ENCODE data around the gene RCAN1.

RCAN1 gene

DNA sequence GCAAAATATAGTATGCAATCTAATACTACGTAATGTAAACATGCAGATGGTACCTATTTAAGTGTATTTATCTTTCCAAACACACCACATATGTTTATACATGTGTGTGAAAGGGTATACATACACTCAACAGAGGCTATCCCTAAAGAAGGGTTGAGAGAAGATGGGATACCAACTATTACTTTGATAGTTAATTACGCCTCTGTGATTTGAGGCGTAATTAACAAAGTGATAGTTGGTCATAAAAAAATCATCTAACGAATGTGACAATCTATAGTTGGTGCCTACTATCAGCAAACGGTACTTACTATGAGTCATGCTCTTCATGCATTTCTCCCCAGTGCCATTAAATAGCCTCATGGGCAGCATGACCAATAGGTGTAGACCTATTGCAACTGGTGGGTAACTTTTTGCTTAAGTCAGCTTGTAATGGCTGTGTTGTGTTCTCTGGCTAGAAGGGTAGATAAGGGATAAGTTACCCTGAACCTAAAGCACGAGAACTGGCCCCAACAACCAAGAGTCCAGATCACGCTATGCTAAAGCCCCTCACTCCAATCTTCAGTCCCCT is 15.3 kb downstream of the RCAN1 start:
- no peak for DNase-seq (ENCODE audit: low read depth in 2 of 2)

DNA sequence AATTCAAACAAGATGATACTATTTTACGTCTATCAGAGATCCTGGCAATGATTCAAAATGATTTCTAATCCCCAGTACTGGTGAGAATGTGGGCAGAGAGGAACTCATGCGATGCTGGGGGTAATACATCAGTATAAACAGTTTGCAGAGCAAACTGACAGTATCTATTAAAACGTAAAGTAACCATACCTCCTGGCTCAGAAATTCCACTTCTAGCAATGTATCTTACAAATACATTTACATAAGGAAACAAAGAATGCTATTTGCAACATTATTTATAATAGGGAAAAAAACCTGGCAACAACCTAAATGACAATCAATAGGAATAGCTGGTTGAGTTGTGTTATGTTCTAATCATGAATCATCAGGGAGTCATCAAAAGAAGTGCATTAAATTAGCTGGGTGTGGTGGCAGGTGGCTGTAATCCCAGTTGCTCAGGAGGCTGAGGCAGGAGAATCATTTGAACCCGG is 15.9 kb downstream of the RCAN1 start:
- peak; percentile 37 to 39 for DNase-seq (ENCODE audit: low read depth in 2 of 2)

- no peak for DNase-seq (ENCODE audit: low read depth in 2 of 2)
Observed at GRCh38 chr21:34597406-34597805, 17.5 kb downstream of the RCAN1 start.

DNA sequence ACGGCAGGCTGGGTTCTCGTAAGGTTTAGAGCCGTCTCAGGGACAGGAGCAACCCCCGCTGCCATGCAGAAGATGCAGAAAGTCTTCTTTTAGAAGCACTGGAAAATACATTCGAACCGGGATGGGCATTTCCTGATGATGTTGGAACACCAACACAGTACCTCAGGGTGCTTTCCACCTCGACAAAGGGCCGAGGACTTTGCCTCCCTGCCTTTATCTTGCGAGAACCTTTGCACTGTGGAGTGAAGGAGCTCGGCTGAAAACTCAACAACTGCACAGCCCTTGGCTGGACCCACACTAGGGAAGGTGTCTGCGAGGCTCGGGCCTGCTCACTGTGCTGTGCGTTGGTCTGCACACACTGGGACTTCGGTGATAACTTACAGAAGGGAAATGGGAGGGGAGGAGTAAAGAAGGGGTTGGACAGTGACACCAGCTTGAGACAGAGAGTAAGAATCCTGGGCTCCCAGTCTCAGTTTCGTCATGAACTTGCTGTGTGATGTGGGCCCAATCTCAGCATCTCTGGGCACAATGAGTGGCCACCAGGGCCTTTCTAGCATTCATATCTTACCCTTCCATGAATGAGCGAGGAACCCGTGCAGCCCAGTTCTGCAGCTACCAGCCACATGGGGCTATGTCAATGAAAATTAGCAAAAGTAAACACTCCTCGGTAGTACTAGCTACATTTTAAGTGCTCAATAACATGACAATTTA is 18.2 kb downstream of the RCAN1 start:
- DNase-seq (ENCODE audit: low read depth in 2 of 2), result no peak

DNA sequence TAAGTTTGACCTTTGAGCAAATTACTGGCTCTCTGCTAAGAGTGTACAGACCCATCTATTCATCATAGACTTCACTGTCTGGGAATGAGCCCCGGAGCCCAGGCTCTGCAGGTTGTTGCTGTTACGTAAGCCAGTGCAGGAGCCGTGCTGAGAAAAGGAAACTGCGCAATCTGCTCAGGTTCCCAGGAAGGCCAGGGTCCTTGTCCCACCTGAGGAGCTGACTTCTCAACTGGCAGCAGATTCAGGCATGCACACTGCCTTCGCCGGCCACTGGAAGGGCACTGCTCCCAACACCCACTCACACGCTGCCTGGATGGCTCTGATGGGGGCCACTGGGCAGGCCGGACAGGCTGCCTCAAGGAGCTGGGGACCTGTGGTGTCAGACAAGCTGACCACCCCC is 19.5 kb downstream of the RCAN1 start:
- DNase-seq (ENCODE audit: low read depth in 2 of 2), result no peak

- DNase-seq (ENCODE audit: low read depth in 2 of 2), result no peak
Observed at GRCh38 chr21:34594566-34595234, 20.2 kb downstream of the RCAN1 start.

GRCh38 chr21:34593954-34594531 is 20.9 kb downstream of the RCAN1 start:
- DNase-seq (ENCODE audit: low read depth in 2 of 2), result no peak

GRCh38 chr21:34593423-34593822 is 21.5 kb downstream of the RCAN1 start:
- DNase-seq (ENCODE audit: low read depth in 2 of 2), result no peak

DNA sequence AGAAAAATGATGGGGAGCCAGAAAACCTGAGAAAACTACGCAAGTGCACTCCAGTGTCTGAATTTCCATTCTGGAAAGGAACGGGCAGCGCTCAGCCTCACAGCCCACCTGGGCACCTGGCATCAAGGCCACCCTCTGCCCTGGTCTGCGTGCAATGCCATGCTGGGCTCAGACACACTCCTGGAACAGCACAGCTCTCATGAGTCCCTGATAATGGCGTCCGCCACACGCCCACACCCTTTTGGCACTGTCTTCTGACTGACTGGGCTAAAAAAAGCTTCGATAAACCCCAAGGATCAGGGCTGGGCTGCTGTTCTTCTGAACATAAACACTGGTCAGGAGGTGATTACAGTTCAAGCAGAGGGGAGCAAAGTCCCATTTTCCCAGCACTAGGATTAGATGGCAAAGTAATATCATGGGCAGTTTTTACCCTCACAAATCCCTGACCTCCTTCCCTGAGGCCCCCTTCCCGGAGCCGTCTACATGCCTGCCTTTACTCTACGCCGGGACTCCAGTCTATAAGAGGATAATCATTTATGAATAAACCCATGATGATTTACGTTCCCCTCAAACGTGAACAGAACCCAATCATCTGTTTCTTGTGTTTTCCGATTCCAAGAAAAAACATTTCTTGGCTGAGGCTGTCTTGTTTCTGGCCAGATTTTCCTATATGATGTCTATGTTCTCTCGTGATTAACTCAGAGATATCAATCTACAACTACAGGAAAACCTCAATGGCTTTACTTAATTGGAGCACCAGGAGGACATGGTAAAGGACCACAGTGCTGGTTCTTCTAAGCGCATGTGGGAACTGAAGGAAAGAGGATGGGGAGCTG is 22.6 kb downstream of the RCAN1 start:
- no peak for DNase-seq (ENCODE audit: low read depth in 2 of 2)

DNA sequence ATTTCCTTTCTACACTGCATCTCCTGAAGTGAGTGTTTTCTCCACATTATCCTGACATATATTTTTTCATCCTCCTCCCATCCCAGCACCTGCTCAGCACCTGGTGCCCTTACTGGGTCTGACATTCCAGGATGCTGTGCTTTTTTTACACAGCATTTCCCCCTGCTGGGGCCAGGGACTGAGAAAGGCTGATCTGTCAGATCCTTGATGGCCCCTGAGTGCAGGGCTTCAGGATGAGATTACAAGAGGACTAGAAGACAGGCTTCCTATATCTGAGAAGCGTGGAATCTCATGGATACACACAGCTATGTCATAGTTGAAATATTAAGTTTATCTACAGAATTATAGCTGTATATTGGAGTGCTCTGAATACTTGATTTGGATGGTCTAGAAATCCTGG is 24.4 kb downstream of the RCAN1 start:
- no peak for DNase-seq (ENCODE audit: low read depth in 2 of 2)

DNA sequence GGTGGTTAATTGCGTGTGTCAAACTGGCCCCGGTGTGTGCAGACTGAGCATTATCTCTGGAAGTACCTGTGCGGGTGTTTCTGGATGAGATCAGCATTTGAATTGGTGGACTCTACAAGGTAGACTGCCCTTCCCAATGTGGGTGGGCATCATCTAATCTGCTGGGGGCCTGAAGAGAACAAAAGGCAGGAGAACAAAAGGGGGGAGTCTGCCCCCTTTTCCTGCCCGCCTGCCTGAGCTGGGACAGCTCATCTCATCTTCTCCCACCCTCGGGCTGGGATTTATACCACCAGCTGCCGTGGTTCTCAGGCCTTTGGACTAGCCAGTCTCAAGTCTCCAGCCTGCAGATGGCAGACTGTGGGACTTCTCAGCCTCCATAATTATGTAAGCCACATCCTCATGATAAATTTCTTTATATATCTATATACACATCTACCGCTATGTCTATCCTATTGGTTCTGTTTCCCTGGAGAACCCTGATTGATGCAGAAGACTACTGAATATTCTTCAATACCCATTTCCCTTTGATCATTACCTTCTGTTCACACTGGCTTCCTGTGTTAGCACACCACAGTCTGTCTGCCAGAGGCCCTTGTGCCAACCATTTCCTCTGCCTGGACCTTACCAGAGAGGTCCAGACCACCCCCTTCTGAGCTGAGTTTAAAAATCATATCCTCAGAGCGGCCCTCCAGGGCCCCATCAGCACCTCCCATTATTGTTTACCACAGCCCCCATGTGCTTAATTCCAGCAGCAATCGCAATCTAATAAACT is 25.2 kb downstream of the RCAN1 start:
- no peak for DNase-seq (ENCODE audit: low read depth in 2 of 2)

DNA sequence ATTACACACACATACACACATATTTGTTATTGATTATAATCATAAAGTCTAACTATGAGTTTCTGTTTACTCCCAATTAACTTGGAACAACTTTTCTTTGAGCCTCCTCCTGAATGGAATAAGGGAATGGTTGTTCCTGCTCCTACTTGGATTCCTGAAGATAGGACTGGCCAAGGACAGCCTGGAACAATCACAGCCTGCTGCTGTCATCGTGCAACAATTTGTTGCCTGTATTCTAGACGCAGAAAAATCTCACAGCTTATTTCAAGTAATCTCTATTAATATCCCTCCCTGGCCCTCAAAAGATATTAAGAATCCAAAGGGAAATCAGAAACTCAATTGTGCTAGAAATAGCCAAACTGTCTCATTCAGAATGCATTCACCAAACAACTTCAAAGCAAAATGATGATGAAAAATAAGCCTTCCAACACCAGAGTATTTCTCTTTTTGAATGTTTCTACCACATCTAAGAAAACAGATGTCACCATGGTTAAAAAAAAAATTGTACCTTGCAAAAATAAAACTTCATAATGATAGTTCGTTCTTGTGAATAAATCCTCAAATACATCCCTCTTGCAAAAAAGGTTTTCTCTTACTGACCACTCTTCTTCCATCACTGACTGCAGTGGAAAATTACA is 30.9 kb downstream of the RCAN1 start:
- DNase-seq (ENCODE audit: low read depth in 2 of 2), result no peak

DNA sequence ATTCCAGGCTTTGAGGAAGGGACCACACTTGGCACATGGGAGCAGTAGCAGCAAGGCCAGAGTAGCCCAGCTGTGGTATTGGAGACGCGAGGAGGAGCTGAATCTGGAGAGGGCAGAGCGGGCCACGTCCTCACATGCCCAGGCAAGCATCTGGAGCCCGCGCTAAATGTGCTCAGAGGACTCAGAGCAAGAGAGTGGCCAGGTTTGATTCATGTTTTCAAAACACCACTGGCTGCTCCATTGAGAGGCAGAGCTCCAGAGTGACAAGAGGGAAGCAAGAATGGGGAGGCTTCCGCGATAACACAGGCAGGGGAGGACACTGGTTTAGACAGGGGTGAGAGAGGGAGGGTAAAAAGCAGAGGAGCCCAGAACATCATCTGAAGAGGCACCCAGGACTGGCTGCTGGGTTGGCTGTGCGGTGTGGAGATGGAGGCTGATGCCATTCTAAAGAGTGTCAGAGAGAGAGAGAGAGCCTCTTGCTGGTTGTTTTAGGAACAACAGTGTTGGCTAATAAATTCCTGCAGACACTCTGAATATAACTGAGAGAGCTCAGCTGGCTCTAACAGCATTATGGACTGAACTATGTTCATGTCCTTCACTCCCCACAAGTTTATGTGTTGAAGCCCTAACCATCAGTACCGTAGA is 32.3 kb downstream of the RCAN1 start:
- DNase-seq (ENCODE audit: low read depth in 2 of 2), result peak; percentile 35 to 40

GRCh38 chr21:34580181-34580700 is 34.7 kb downstream of the RCAN1 start:
- no peak for DNase-seq (ENCODE audit: low read depth in 2 of 2)

- DNase-seq (ENCODE audit: low read depth in 2 of 2), result no peak
Observed at GRCh38 chr21:34579411-34579810, 35.5 kb downstream of the RCAN1 start.

- no peak for DNase-seq (ENCODE audit: low read depth in 2 of 2)
Observed at GRCh38 chr21:34576041-34576511, 38.8 kb downstream of the RCAN1 start.

- DNase-seq (ENCODE audit: low read depth in 2 of 2), result no peak
Observed at GRCh38 chr21:34574601-34575529, 40.0 kb downstream of the RCAN1 start.

DNA sequence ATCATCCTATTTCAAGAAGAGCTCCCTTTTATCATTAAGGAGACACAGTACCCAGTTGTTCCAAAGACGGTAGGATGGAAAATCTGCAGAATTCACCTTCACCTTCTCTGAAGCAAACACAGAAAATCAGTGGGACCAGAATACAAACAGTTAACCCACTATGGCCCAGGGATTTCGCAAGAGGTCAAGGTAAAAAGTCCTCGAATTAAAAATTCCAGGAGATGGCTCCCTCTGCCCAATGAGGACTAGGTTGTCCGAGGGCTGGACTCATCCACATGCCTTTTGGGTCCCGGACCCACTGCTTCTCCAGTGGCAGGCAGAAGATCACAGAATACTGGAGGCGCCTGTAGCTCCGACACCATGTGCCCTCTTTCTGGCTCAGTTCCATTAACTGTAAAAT is 42.9 kb downstream of the RCAN1 start:
- no peak for DNase-seq (ENCODE audit: low read depth in 2 of 2)

GRCh38 chr21:34570313-34570712 is 44.6 kb downstream of the RCAN1 start:
- no peak for DNase-seq (ENCODE audit: low read depth in 2 of 2)

All from fibroblast of skin of left quadriceps (primary cell).